GM18519 (cell line): ENCODE data around the gene COL11A1.
"Not testable (repeated sequence)": the region's sequence is repeated elsewhere in the genome, so short reads cannot be mapped to it uniquely, and the experiment has no call there.

Experiments
- ATAC-seq: cut with Tn5 transposase; IDR thresholded peaks from one replicate; pipeline ENCODE4 v1.9.1; 2021; ENCODE audit warnings: mild to moderate bottlenecking, moderate library complexity; ENCODE audit not compliant: unreplicated experiment, low FRiP score

COL11A1 gene

GRCh38 chr1:102842606-102843005 lies 265.7 kb downstream of the COL11A1 start:
- ATAC-seq, result no peak

GRCh38 chr1:102840741-102841140 lies 267.6 kb downstream of the COL11A1 start:
- ATAC-seq, result no peak

GRCh38 chr1:102838016-102838415 lies 270.3 kb downstream of the COL11A1 start:
- ATAC-seq, result no peak

- no peak for ATAC-seq
Observed at GRCh38 chr1:102837551-102837950, 270.8 kb downstream of the COL11A1 start.

GRCh38 chr1:102836991-102837390 lies 271.3 kb downstream of the COL11A1 start:
- ATAC-seq, result no peak

GRCh38 chr1:102834688-102835320 lies 273.5 kb downstream of the COL11A1 start:
- no peak for ATAC-seq

- no peak for ATAC-seq
Observed at GRCh38 chr1:102833151-102833550, 275.2 kb downstream of the COL11A1 start.

GRCh38 chr1:102826706-102827105 lies 281.6 kb downstream of the COL11A1 start:
- ATAC-seq, result not testable (repeated sequence)
